H1 (cell line): ENCODE results near the gene C10orf95.

Experiments used
- BRCA1 ChIP-seq: IDR thresholded peaks from 2 replicates; pipeline ENCODE4 v1.6.1; 2012; ENCODE audit warnings: low read depth, low read length, improper control_type of control experiment
- EGR1 ChIP-seq: IDR thresholded peaks from 2 replicates; pipeline ENCODE4 v1.6.1; 2011; ENCODE audit warnings: low read depth, low read length, borderline replicate concordance
- EZH2 ChIP-seq: fragments of 200-600 bp; sonication (generic); IDR thresholded peaks from 2 replicates; pipeline ENCODE4 v1.7.1; 2012; ENCODE audit warnings: low read depth, mild to moderate bottlenecking, moderate library complexity, low read length, inconsistent platforms; ENCODE audit not compliant: severe bottlenecking
- GABPA ChIP-seq: IDR thresholded peaks from 2 replicates; pipeline ENCODE4 v1.6.1; 2011; ENCODE audit warnings: mild to moderate bottlenecking, low read length, moderate library complexity, borderline replicate concordance; ENCODE audit not compliant: insufficient read depth
- POLR2A ChIP-seq, 2 experiments: IDR thresholded peaks; 1 replicate in 1 of 2; 2 replicates in 1 of 2; pipeline ENCODE4 v1.6.1; 2011; ENCODE audit warnings: low read depth in 2 of 2, low read length in 2 of 2, mild to moderate bottlenecking in 2 of 2; ENCODE audit errors: control extremely low read depth in 1 of 2
- POLR2AphosphoS5 ChIP-seq: IDR thresholded peaks from 2 replicates; pipeline ENCODE4 v1.6.1; 2011; ENCODE audit warnings: low read depth, low read length
- SAP30 ChIP-seq: fragments of 300-600 bp; sonication (generic); IDR thresholded peaks from 2 replicates; pipeline ENCODE4 v1.7.1; 2012; ENCODE audit warnings: low read length, moderate library complexity, mild to moderate bottlenecking, inconsistent platforms; ENCODE audit not compliant: insufficient read depth, insufficient replicate concordance
- SUZ12 ChIP-seq: fragments of 200-600 bp; sonication (generic); IDR thresholded peaks from 2 replicates; pipeline ENCODE4 v1.6.1; 2012; ENCODE audit warnings: mild to moderate bottlenecking, inconsistent platforms, low read length, moderate library complexity, mixed read lengths
- TAF1 ChIP-seq: IDR thresholded peaks from 2 replicates; pipeline ENCODE4 v1.6.1; 2011; ENCODE audit warnings: mild to moderate bottlenecking, low read depth, low read length
- TBP ChIP-seq: IDR thresholded peaks from 2 replicates; pipeline ENCODE4 v1.6.1; 2011; ENCODE audit warnings: low read depth, low read length, improper control_type of control experiment
- TF ChIP-seq, protein P1 (sequence below), 3 experiments: IDR thresholded peaks; 1 replicate in 2 of 3; 2 replicates in 1 of 3; pipeline versions ENCODE4 v1.5.1 to v1.6.1; 2011; ENCODE audit warnings: low read length in 3 of 3, mild to moderate bottlenecking in 3 of 3, inconsistent platforms in 2 of 3, low read depth in 1 of 3, moderate library complexity in 1 of 3; ENCODE audit not compliant: insufficient read depth in 1 of 3; ENCODE audit errors: control extremely low read depth in 1 of 3

DNA sequence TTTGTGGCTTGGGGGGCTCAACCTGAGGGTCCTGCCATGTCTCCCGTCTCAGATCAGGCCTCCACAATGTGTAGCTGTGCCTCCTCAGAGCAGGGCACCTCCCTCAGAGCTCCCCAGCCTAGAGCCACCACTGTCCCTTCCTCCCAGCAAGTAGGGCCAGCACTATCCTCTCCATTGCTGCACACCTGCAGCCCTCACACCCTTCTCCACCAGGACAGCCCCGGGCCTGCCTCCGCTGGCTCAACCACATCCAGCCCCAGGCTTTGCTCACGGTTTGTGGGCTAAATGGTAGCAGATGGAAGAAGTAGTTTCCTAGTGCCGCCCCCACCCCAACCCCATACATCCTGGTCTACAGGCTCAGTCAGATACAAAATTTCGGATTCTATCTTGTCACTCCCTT lies 45.7 kb downstream of the C10orf95 start:
- TF ChIP-seq, protein P1, sequence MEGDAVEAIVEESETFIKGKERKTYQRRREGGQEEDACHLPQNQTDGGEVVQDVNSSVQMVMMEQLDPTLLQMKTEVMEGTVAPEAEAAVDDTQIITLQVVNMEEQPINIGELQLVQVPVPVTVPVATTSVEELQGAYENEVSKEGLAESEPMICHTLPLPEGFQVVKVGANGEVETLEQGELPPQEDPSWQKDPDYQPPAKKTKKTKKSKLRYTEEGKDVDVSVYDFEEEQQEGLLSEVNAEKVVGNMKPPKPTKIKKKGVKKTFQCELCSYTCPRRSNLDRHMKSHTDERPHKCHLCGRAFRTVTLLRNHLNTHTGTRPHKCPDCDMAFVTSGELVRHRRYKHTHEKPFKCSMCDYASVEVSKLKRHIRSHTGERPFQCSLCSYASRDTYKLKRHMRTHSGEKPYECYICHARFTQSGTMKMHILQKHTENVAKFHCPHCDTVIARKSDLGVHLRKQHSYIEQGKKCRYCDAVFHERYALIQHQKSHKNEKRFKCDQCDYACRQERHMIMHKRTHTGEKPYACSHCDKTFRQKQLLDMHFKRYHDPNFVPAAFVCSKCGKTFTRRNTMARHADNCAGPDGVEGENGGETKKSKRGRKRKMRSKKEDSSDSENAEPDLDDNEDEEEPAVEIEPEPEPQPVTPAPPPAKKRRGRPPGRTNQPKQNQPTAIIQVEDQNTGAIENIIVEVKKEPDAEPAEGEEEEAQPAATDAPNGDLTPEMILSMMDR (IDR thresholded peaks at IDR 0.05; ENCODE audit: control extremely low read depth in 1 of 3, insufficient read depth in 1 of 3, low read depth in 1 of 3, low read length in 3 of 3), result no peak
- TF ChIP-seq GABPA (no peak), POLR2A (IDR thresholded peaks at IDR 0.05; ENCODE audit: control extremely low read depth in 1 of 2, low read depth in 2 of 2, low read length in 2 of 2) (no peak), POLR2AphosphoS5 (0 out of 2 replicates have a peak, but pooled peaks have one; percentile 10), TBP (no peak), SAP30 (no peak), EGR1 (no peak), SUZ12 (no peak), EZH2 (no peak), TAF1 (no peak), BRCA1 (no peak)
